ENCODE results near the gene ITGA1.

GRCh38 chr5:52995914-52996313 lies 208.2 kb downstream of the ITGA1 start:
- no peak for TF ChIP-seq CTCF (conservative IDR thresholded peaks at IDR 0.05; ENCODE audit: low read length)
- TF ChIP-seq EZH2phosphoT487 (IDR thresholded peaks at IDR 0.05; ENCODE audit: borderline replicate concordance, low read depth, low read length) = no peak

All from OCI-LY7 (cell line).